NCI-H226 (cell line): ENCODE measurements around the gene VPS35.
"Not testable (repeated sequence)": the region's sequence is repeated elsewhere in the genome, so short reads cannot be mapped to it uniquely, and the experiment has no call there.

Source experiments
- DNase-seq: peaks from one replicate; pipeline ENCODE4 v3.0.0-alpha.2; 2015

VPS35 gene

GRCh38 chr16:46650254-46650623, 38.7 kb downstream of the VPS35 start:
- DNase-seq: no peak

DNA sequence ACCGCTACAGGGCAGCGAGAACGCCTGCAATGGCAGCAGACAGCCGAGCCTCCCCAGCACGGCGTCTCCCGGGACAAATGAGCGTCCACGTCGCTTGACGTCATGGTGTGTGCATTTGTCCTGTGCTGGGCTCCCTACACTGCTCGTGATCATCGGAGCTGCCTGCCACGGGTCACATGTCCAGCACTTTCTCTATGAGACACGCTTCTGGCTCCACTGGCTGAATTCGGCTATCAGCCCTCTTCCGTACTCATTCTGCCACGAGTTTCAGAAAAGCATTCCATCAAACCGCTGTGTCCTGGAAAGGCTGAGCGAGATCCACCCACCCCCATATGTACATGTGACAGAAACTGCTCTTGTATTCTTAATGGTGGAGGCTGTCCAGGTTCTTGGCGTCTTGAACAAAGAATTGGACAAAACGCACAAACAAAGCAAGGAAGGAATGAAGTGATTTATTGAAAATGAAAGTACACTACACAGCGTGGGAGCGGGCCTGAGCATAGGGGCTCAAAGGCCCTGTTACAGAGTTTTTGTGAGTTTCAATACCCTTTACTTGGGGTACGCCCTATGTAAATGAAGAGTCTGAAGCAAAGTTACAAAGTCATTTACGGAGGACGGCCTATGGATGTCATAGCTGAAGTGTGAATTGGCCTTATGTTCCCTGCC, 39.3 kb downstream of the VPS35 start:
- DNase-seq: no peak

DNA sequence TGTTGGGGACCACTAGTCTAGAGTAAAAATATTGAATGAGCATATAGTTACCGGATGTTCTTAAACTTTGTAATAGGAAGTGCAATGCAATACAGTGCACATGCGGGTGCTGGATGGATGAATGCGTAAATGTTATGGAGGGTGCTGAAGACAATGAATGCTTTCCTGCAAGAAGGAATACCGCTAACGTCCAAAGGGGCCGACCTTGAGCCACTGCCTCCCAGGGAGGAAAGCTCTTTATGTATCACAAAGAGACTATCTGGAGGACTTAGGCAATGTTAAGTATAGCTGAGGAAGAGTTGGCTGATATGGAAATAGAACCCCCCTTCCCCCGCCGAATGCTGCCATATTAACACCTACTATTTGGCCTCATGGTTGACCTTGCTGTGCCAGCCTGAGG, 40.3 kb downstream of the VPS35 start:
- DNase-seq: no peak

- peak; percentile 57 for DNase-seq
Measured at GRCh38 chr16:46638947-46639925, 49.7 kb downstream of the VPS35 start.

DNA sequence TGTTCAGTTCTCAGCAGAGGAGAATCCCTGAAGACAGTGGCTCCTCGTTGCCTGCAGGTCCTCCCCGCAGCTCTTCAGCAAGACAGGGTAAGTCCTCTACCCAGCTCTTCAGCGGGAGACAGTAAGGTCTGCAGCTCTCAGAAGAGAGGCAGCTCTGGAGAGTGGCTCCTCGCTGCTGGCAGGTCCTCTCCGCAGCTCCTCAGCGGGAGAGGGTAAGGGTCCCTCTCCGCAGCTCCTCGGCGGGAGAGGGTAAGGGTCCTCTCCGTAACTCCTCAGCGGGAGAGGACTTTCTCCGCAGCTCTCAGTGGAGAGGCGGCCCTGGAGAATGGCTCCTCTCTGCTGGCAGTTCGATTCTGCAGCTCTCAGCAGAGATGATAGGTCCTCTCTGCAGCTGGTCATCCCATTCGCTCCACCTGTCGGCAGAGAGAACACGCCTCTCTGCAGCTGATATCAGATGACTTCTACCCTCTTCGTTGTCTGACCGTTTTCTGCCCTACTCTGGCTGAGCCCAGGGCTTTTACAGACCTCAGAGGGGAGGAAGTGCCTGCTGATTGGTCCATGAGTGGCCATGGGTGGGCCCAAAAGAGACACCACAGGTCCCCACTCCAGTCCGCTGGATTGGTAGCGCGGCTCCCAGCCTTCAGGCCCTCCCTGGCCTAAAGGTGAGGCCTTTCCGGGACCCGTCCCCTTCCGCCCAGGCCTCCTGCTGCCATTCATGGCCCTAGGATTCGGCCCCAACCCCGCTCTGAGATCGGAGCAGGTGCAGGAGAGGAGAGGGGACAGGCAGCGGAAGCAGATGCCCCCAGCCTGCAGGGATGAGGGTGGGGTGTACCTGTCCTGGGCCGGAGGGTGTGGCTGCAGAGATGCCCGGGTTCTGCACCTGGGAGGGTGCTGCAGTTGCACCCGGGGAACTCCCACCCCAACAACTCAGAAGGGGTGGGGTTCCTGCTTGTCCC, 55.9 kb downstream of the VPS35 start:
- no peak for DNase-seq

- peak; percentile 20 for DNase-seq
Measured at GRCh38 chr16:46629331-46630219, 59.4 kb downstream of the VPS35 start.

DNA sequence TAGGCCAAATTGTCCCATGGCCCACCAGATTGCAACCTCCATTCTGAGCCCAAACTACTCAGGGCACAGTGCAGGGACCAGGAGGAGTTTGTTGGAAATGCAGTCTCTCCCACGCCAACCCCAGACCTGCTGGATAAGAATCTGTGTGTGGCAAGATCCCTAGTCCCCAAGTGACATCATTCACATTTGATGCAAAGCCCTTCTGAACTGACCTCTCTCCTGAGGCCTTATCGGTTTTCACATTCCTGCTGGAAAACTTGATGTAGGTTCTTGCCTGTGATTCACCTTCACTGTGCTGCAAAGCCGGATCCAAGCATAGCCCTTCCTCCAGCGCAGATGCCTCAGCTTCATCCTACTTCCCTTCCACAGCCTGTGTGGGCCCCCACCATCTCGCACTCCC, 61.2 kb downstream of the VPS35 start:
- peak; percentile 59 for DNase-seq

DNA sequence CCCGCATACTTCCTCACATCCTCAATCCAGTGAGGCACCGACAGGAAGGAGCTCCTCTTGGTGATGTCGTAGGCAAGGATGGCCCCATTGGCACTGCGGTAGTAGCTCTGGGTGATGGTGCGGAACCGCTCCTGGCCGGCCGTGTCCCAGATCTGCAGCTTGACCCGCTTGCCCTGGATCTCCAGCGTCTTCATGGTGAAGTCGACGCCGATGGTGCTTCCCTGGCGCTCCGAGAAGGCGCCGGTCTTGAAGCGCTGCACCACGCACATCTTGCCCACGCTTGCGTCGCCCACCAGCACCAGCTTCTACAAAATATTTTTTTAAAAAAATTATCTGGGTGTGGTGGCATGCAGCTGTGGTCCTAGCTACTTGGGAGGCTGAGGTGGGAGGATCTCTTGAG, 62.3 kb downstream of the VPS35 start:
- not testable (repeated sequence) for DNase-seq

GRCh38 chr16:46624862-46625261, 64.1 kb downstream of the VPS35 start:
- not testable (repeated sequence) for DNase-seq

- not testable (repeated sequence) for DNase-seq
Measured at GRCh38 chr16:46623707-46624106, 65.3 kb downstream of the VPS35 start.

GRCh38 chr16:46623246-46623645, 65.7 kb downstream of the VPS35 start:
- DNase-seq: not testable (repeated sequence)

- no peak for DNase-seq
Measured at GRCh38 chr16:46621934-46622676, 66.9 kb downstream of the VPS35 start.

- DNase-seq: peak; percentile 89
Measured at GRCh38 chr16:46621006-46621933, 67.7 kb downstream of the VPS35 start, which contains the start of gene SHCBP1. Gene SHCBP1, minus strand, starts transcription at chr16:46621379. Its CDS starts 20 bp downstream, at chr16:46621359.

GRCh38 chr16:46620266-46621005, 68.5 kb downstream of the VPS35 start:
- DNase-seq: no peak

GRCh38 chr16:46618516-46618915, 70.5 kb downstream of the VPS35 start:
- no peak for DNase-seq

DNA sequence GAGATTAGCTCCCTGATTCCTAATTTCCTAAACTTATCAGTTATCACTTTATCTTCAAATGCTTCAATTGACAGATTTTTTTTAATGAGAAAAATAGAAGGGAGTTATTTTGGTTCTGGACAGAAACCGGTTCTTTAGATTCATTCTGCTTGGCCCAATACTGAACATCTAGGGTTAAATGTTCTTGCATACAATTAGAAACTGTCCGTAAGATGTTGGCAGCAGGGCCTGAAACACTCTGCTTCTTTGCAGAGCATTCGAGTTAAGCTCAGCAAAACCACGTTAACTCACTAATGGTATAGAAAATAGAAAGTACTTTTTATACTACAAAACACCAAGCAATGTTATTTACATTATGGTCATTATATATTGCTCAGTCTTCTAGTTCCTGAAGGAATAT, 75.0 kb downstream of the VPS35 start:
- DNase-seq: no peak

- DNase-seq: no peak
Measured at GRCh38 chr16:46613352-46613751, 75.6 kb downstream of the VPS35 start.

DNA sequence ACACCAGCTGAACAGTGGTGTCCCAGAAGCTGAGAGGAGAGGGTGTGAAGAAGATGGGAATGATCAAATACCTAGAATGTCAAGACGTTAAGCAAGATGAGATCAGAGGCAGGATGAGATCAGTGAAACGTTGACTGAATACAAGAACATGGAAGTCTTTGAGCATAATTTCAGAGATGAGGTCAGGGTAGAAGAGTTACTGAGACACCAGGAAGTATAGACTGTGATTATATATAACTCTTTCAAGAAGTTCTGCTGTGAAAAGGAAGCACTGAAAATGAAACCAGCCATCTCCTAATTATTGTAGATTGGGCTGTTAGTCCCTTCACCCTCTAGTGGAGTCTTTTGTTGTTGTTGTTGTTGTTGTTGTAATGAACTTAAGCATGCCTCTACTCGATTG, 76.9 kb downstream of the VPS35 start:
- DNase-seq: no peak

DNA sequence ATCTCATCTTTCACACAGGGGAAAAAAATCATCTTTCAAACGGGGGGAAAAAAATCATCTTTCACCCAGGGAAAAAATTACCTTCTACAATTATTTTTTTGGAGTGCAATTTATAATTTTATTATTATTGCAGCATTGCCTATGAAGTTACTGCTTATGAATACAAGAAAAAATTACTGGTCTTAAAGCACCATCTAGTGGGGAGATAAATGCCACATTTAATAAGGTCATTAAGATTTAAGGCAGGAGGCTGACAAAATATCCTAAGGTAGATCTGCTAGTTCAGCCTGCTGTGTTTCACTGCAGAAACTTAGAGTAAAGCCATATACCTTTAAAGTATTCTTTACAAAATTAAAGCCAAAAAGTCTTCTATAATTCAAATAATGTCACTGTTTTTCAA, 81.4 kb downstream of the VPS35 start:
- no peak for DNase-seq
